HepG2 (cell line): ENCODE data around the gene RSAD2. TPM values are rescaled to one million over a fixed set of nuclear protein-coding genes. Genes with fewer than 3 reads are reported as not detected.

Source experiments
- CAMTA2 ChIP-seq: sonication (generic); formaldehyde crosslinking; IDR thresholded peaks from 2 replicates; pipeline ENCODE4 v1.4.0; 2020; ENCODE audit warnings: mild to moderate bottlenecking, missing genetic modification reagents, borderline replicate concordance
- IKZF1 ChIP-seq: fragments of 450-650 bp; IDR thresholded peaks from 2 replicates; pipeline ENCODE4 v1.7.1; 2016
- JUND ChIP-seq: sonication (generic); formaldehyde crosslinking; IDR thresholded peaks from 2 replicates; pipeline ENCODE4 v1.8.0; 2022; ENCODE audit warnings: mild to moderate bottlenecking, missing genetic modification reagents
- NR2F1 ChIP-seq, 2 experiments: fragments of 450-650 bp in 1 of 2; formaldehyde crosslinking in 1 of 2; IDR thresholded peaks; 2 replicates each; pipeline versions ENCODE4 v1.5.0 to v1.6.1; 2016 to 2020; ENCODE audit warnings: mild to moderate bottlenecking in 1 of 2, missing compliant biosample characterization in 1 of 2, missing genetic modification reagents in 1 of 2, moderate library complexity in 1 of 2
- SMC3 ChIP-seq: IDR thresholded peaks from 2 replicates; pipeline ENCODE4 v1.6.1; 2011; ENCODE audit warnings: low read length, improper control_type of control experiment
- SP2 ChIP-seq: sonication (generic); formaldehyde crosslinking; IDR thresholded peaks from 2 replicates; pipeline ENCODE4 v1.5.1; 2020; ENCODE audit warnings: mild to moderate bottlenecking, missing genetic modification reagents
- TCF12 ChIP-seq, 2 experiments: fragments of 450-650 bp in 1 of 2; sonication (generic) in 1 of 2; formaldehyde crosslinking in 1 of 2; IDR thresholded peaks; 2 replicates each; pipeline versions ENCODE4 v1.6.1 to v1.8.0; 2017 to 2022; ENCODE audit warnings: antibody characterized with exemption in 1 of 2, mild to moderate bottlenecking in 1 of 2, missing genetic modification reagents in 1 of 2, moderate library complexity in 1 of 2
- ZBTB3 ChIP-seq: sonication (generic); formaldehyde crosslinking; IDR thresholded peaks from 2 replicates; pipeline ENCODE4 v1.4.0; 2020; ENCODE audit warnings: low read depth, mild to moderate bottlenecking, moderate library complexity, missing genetic modification reagents, borderline replicate concordance
- ZFP37 ChIP-seq: sonication (generic); formaldehyde crosslinking; IDR thresholded peaks from 2 replicates; pipeline ENCODE4 v1.4.0; 2020; ENCODE audit warnings: missing genetic modification reagents, borderline replicate concordance
- ZNF333 ChIP-seq: sonication (generic); formaldehyde crosslinking; IDR thresholded peaks from 2 replicates; pipeline ENCODE4 v1.4.0; 2020; ENCODE audit warnings: mild to moderate bottlenecking, missing genetic modification reagents, borderline replicate concordance
- ZNF558 ChIP-seq: sonication (generic); formaldehyde crosslinking; IDR thresholded peaks from 2 replicates; pipeline ENCODE4 v1.9.0; 2022; ENCODE audit warnings: mild to moderate bottlenecking, missing genetic modification reagents, borderline replicate concordance
- ZNF589 ChIP-seq: sonication (generic); formaldehyde crosslinking; conservative IDR thresholded peaks from 2 replicates; pipeline ENCODE4 v1.8.0; 2022; ENCODE audit warnings: mild to moderate bottlenecking, moderate library complexity, missing genetic modification reagents
- ZNF773 ChIP-seq: sonication (generic); formaldehyde crosslinking; IDR thresholded peaks from 2 replicates; pipeline ENCODE4 v1.4.0; 2020; ENCODE audit warnings: missing genetic modification reagents, borderline replicate concordance
- ZNF878 ChIP-seq: sonication (generic); formaldehyde crosslinking; IDR thresholded peaks from 2 replicates; pipeline ENCODE4 v1.8.1; 2023; ENCODE audit warnings: mild to moderate bottlenecking, missing genetic modification reagents, moderate library complexity
- polyA plus RNA-seq, 8 experiments: library from polyadenylated mRNA; depleted of rRNA in 3 of 8; stranded (reverse) in 7 of 8; unstranded in 1 of 8; fragments of >200 nt; fragmentation: Illumina TruSeq in 4 of 8; extraction: Trizol in 4 of 8; gene quantifications; 2 replicates each; pipeline versions ENCODE4 v1.2.1 to v1.2.3, GENCODE V29; 2011 to 2016; ENCODE audit warnings: low read depth in 4 of 8, missing spikeins in 1 of 8, mixed read lengths in 1 of 8; ENCODE audit not compliant: insufficient read depth in 1 of 8
- total RNA-seq, 5 experiments: library from RNA; depleted of rRNA; stranded (reverse); fragments of >200 nt; fragmentation: Illumina TruSeq; extraction: Trizol; gene quantifications; 2 replicates each; pipeline ENCODE4 v1.2.3, GENCODE V29; 2016; ENCODE audit warnings: low read depth in 1 of 5
- TF ChIP-seq, protein P1 (sequence below): sonication (generic); formaldehyde crosslinking; IDR thresholded peaks from 2 replicates; pipeline ENCODE4 v1.5.1; 2020; ENCODE audit warnings: mild to moderate bottlenecking, missing genetic modification reagents, moderate library complexity
- TF ChIP-seq, protein P2 (sequence below): sonication (generic); formaldehyde crosslinking; IDR thresholded peaks from 2 replicates; pipeline ENCODE4 v1.4.0; 2020; ENCODE audit warnings: missing genetic modification reagents, borderline replicate concordance

The RSAD2 gene
- total and polyA plus RNA-seq, 2 of the 13 experiments (the other 11 are each of a cell fraction or from before 2014, with no cell fraction given), result 0.11 TPM; not detected in 1

DNA sequence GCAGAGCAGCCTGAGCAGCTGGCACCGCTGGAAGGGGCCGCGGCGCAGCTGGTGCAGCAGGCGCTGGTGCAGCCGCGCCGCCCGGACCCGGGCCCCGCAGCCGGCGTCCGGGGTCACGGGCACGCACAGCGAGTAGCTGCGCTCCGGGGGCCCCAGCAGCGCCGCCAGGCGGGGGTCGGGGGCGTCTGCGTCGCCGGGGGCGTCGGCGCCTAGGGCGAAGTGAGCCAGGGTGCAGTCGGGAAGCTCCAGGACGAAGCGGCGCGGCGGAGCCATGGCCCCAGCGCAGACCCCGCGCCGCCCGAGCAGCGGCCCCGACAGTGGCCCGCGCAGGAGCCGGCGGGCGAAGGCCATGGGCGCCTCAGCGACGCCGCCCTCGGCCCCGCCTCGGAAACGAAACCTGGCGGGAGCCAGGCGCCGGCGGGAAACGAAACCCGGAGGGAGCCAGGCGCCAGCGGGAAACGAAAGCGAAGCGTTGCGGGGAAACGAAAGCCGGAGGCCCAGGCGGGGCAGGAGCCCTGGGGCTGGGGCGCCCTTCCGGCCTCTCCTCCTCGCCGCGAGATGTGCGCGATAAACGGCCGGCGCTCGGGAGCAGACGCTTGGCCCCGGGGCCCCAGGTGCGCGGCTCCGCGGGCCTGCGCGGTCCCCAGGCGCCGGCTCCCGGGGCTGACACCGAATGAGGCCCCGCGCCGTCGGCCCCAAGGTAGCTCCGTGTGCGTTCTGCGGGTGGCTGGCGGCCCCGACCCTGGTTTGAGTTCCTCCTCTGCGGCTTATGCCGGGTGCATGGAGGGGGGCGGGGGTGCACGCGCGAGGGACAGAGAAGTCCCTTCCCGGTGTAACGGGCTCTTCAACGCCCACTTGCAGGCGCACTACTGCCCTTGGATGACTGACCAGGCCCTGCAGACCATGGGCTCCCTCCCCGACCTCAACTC lies 12.0 kb upstream of the RSAD2 start, which contains the start of gene CMPK2 (continued):
- TF ChIP-seq, protein P1, sequence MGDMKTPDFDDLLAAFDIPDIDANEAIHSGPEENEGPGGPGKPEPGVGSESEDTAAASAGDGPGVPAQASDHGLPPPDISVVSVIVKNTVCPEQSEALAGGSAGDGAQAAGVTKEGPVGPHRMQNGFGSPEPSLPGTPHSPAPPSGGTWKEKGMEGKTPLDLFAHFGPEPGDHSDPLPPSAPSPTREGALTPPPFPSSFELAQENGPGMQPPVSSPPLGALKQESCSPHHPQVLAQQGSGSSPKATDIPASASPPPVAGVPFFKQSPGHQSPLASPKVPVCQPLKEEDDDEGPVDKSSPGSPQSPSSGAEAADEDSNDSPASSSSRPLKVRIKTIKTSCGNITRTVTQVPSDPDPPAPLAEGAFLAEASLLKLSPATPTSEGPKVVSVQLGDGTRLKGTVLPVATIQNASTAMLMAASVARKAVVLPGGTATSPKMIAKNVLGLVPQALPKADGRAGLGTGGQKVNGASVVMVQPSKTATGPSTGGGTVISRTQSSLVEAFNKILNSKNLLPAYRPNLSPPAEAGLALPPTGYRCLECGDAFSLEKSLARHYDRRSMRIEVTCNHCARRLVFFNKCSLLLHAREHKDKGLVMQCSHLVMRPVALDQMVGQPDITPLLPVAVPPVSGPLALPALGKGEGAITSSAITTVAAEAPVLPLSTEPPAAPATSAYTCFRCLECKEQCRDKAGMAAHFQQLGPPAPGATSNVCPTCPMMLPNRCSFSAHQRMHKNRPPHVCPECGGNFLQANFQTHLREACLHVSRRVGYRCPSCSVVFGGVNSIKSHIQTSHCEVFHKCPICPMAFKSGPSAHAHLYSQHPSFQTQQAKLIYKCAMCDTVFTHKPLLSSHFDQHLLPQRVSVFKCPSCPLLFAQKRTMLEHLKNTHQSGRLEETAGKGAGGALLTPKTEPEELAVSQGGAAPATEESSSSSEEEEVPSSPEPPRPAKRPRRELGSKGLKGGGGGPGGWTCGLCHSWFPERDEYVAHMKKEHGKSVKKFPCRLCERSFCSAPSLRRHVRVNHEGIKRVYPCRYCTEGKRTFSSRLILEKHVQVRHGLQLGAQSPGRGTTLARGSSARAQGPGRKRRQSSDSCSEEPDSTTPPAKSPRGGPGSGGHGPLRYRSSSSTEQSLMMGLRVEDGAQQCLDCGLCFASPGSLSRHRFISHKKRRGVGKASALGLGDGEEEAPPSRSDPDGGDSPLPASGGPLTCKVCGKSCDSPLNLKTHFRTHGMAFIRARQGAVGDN (CRISPR knock-in tag), result peak; percentile 87
- TF ChIP-seq ZBTB3 (no peak), JUND (CRISPR knock-in tag) (no peak), ZNF589 (CRISPR knock-in tag) (0 out of 2 replicates have a peak, but pooled peaks have one; percentile 8), ZFP37 (CRISPR knock-in tag) (no peak), ZNF878 (CRISPR knock-in tag) (no peak), TCF12 (IDR thresholded peaks at IDR 0.05) (no peak), TCF12 (CRISPR knock-in tag; IDR thresholded peaks at IDR 0.05) (no peak), SMC3 (no peak), CAMTA2 (no peak), ZNF773 (CRISPR knock-in tag) (peak; percentile 9; the same call in 1 of the 2 replicates), ZNF333 (CRISPR knock-in tag) (no peak), ZNF558 (peak; percentile 26; the same call in 1 of the 2 replicates), NR2F1 (CRISPR knock-in tag; IDR thresholded peaks at IDR 0.05) (no peak), SP2 (CRISPR knock-in tag) (no peak), IKZF1 (no peak)
- TF ChIP-seq, protein P2, sequence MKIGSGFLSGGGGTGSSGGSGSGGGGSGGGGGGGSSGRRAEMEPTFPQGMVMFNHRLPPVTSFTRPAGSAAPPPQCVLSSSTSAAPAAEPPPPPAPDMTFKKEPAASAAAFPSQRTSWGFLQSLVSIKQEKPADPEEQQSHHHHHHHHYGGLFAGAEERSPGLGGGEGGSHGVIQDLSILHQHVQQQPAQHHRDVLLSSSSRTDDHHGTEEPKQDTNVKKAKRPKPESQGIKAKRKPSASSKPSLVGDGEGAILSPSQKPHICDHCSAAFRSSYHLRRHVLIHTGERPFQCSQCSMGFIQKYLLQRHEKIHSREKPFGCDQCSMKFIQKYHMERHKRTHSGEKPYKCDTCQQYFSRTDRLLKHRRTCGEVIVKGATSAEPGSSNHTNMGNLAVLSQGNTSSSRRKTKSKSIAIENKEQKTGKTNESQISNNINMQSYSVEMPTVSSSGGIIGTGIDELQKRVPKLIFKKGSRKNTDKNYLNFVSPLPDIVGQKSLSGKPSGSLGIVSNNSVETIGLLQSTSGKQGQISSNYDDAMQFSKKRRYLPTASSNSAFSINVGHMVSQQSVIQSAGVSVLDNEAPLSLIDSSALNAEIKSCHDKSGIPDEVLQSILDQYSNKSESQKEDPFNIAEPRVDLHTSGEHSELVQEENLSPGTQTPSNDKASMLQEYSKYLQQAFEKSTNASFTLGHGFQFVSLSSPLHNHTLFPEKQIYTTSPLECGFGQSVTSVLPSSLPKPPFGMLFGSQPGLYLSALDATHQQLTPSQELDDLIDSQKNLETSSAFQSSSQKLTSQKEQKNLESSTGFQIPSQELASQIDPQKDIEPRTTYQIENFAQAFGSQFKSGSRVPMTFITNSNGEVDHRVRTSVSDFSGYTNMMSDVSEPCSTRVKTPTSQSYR, result no peak
